Fibroblast of mammary gland (primary cell): ENCODE measurements around the gene C6orf62.
A peak's percentile ranks its signal among the peaks of the same experiment; 100 is the strongest.
"Not testable (repeated sequence)": the region's sequence is repeated elsewhere in the genome, so short reads cannot be mapped to it uniquely, and the experiment has no call there.

Experiments
- DNase-seq: peaks from one replicate; pipeline ENCODE4 v3.0.0-alpha.2; 2010; ENCODE audit warnings: low read depth
- H3K4me3 ChIP-seq: 2 replicates; pipeline ENCODE4 v1.5.1; 2011; ENCODE audit warnings: low read depth, mild to moderate bottlenecking, low read length, moderate library complexity; ENCODE audit not compliant: control insufficient read depth
- CTCF ChIP-seq: conservative IDR thresholded peaks from 2 replicates; pipeline ENCODE4 v1.5.1; 2011; ENCODE audit warnings: low read depth, low read length, inconsistent platforms; ENCODE audit not compliant: control insufficient read depth, insufficient read depth

C6orf62 gene

GRCh38 chr6:24761193-24761835 is 42.4 kb upstream of the C6orf62 start:
- TF ChIP-seq CTCF: no peak
- no peak for DNase-seq
- no peak overlapping the region for H3K4me3 ChIP-seq

DNA sequence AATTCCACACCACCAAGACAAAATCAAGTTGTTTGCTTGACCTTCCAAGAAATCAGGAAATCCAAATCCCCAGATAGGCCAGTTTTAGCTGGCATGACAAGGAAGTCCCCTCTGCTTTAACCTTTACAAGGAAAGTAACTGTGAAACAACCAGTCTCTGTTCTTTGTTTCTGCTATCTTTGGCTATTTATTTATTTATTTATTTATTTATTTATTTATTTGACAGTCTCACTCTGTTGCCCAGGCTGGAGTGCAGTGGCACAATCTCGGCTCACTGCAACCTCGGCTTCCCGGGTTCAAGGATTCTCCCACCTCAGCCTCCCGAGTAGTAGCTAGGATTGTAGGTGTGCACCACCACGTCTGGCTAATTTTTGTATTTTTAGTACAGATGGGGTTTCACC is 41.3 kb upstream of the C6orf62 start:
- no peak for TF ChIP-seq CTCF
- DNase-seq: no peak
- H3K4me3 ChIP-seq: no peak overlapping the region

GRCh38 chr6:24759718-24760117 is 40.8 kb upstream of the C6orf62 start:
- no peak overlapping the region for H3K4me3 ChIP-seq
- TF ChIP-seq CTCF: no peak
- DNase-seq: no peak

- DNase-seq: no peak
- no peak overlapping the region for H3K4me3 ChIP-seq
- TF ChIP-seq CTCF: no peak
These were observed 38.7 kb upstream of the C6orf62 start for GRCh38 chr6:24757611-24758010.

GRCh38 chr6:24755279-24755678 is 36.3 kb upstream of the C6orf62 start:
- no peak for TF ChIP-seq CTCF
- peak; percentile 32 for DNase-seq
- no peak overlapping the region for H3K4me3 ChIP-seq

DNA sequence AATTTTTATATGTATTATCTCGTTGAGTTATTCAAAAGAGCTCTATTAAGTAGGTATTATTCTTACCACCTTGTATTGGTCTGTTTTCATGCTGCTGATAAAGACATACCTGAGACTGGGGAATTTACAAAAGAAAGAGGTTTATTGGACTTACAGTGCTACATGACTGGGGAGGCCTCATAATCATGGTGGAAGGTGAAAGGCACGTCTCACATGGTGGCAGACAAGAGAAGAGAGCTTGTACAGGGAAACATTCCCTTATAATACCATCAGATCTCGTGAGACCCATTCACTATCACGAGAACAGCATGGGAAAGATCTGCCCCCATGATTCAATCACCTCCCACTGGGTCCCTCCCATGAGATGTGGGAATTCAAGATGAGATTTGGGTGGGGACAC is 35.4 kb upstream of the C6orf62 start:
- not testable (repeated sequence) for H3K4me3 ChIP-seq, DNase-seq

DNA sequence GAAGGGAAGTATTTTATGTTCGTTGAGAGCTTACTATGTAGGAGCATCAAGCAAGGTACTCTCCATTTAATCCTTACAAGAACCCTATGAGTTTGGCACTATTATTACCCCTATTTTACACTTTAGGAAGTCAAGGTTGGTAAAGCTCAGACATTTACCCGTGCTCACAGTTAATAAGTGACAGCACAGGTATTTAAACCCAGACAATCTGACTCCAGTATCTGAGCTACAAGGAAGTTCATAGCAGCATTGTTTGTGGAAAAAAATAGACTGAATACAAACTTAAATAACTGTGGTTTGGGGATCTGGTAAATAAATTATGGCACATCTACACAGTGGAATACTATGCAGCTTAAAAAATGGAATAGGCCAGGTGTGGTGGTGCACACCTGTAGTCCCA is 34.6 kb upstream of the C6orf62 start:
- no peak for DNase-seq
- TF ChIP-seq CTCF: no peak

More for the DNA sequence above, 34.6 kb upstream of the C6orf62 start:
- no peak overlapping the region for H3K4me3 ChIP-seq
